ENCODE results near the gene LRRFIP2. TPM values are rescaled to one million over a fixed set of nuclear protein-coding genes. Genes with fewer than 3 reads are reported as not detected.

Gene LRRFIP2
- total and polyA plus RNA-seq, 9 donors, result 35.5 to 81.1 (median 48.3) TPM

GRCh38 chr3:37204314-37204713 lies 29.9 kb upstream of the LRRFIP2 start:
- intact Hi-C loops (cut with DNase I), result no loop called here
- H3K4me1 ChIP-seq (ENCODE audit: insufficient read depth), result no peaks in the 10 kb centered on the region
- TF ChIP-seq CTCF (IDR thresholded peaks at IDR 0.05) (no peak), POLR2A (IDR thresholded peaks at IDR 0.05) (no peak), EP300 (IDR thresholded peaks at IDR 0.05) (no peak)
- H3K36me3 ChIP-seq, result no peaks in the 10 kb centered on the region
- 93 to 96% (median 95%) methylated on average over 3 of the region's 3 CpGs for WGBS, 3 donors
- H3K4me3 ChIP-seq, result no peak overlapping the region
- no peaks in the 10 kb centered on the region for H3K27me3 ChIP-seq
- no peak for DNase-seq
- H3K27ac ChIP-seq, result no peak overlapping the region
- H3K9me3 ChIP-seq, result no peaks in the 10 kb centered on the region

GRCh38 chr3:37202035-37202434 lies 27.7 kb upstream of the LRRFIP2 start:
- no peak for TF ChIP-seq EP300 (IDR thresholded peaks at IDR 0.05)
- TF ChIP-seq POLR2A (IDR thresholded peaks at IDR 0.05), result no peak
- TF ChIP-seq CTCF (IDR thresholded peaks at IDR 0.05), result no peak
- Histone ChIP-seq H3K27me3 (no peaks in the 10 kb centered on the region), H3K36me3 (no peaks in the 10 kb centered on the region), H3K4me1 (ENCODE audit: insufficient read depth) (no peaks in the 10 kb centered on the region), H3K9me3 (no peaks in the 10 kb centered on the region), H3K27ac (no peak overlapping the region), H3K4me3 (no peak overlapping the region)
- WGBS, 3 donors, result 73 to 85% (median 75%) methylated on average over 3 of the region's 3 CpGs
- DNase-seq, result no peak
- intact Hi-C loops (cut with DNase I), result no loop called here

GRCh38 chr3:37200141-37200540 lies 25.8 kb upstream of the LRRFIP2 start:
- WGBS, 3 donors, result 78 to 84% (median 83%) methylated on average over 4 of the region's 4 CpGs
- Histone ChIP-seq H3K27ac (no peak overlapping the region), H3K27me3 (no peaks in the 10 kb centered on the region), H3K9me3 (no peaks in the 10 kb centered on the region), H3K4me3 (no peak overlapping the region), H3K4me1 (ENCODE audit: insufficient read depth) (no peaks in the 10 kb centered on the region), H3K36me3 (no peaks in the 10 kb centered on the region)
- TF ChIP-seq POLR2A (IDR thresholded peaks at IDR 0.05), result no peak
- no peak for TF ChIP-seq CTCF (IDR thresholded peaks at IDR 0.05)
- no peak for TF ChIP-seq EP300 (IDR thresholded peaks at IDR 0.05)
- DNase-seq, result no peak
- intact Hi-C loops (cut with DNase I), result no loop called here

GRCh38 chr3:37198996-37199395 lies 24.6 kb upstream of the LRRFIP2 start:
- Histone ChIP-seq H3K4me1 (ENCODE audit: insufficient read depth) (no peaks in the 10 kb centered on the region), H3K9me3 (no peaks in the 10 kb centered on the region), H3K4me3 (no peak overlapping the region), H3K27ac (no peak overlapping the region), H3K27me3 (no peaks in the 10 kb centered on the region), H3K36me3 (no peaks in the 10 kb centered on the region)
- DNase-seq, result no peak
- intact Hi-C loops (cut with DNase I), result no loop called here
- whole genome bisulfite sequencing, 3 donors, result 77 to 93% (median 86%) methylated on average over 2 of the region's 2 CpGs
- TF ChIP-seq CTCF (IDR thresholded peaks at IDR 0.05) (no peak), POLR2A (IDR thresholded peaks at IDR 0.05) (no peak), EP300 (IDR thresholded peaks at IDR 0.05) (no peak)

- intact Hi-C loops (cut with DNase I), result no loop called here
- no peak for DNase-seq
- no peak overlapping the region for H3K27ac ChIP-seq
- no peaks in the 10 kb centered on the region for H3K36me3 ChIP-seq
- no peaks in the 10 kb centered on the region for H3K9me3 ChIP-seq
- TF ChIP-seq POLR2A (IDR thresholded peaks at IDR 0.05) (no peak), CTCF (IDR thresholded peaks at IDR 0.05) (no peak), EP300 (IDR thresholded peaks at IDR 0.05) (no peak)
- no peak overlapping the region for H3K4me3 ChIP-seq
- no peaks in the 10 kb centered on the region for H3K27me3 ChIP-seq
- 73 to 85% (median 78%) methylated on average over 2 of the region's 2 CpGs for WGBS, 3 donors
- no peaks in the 10 kb centered on the region for H3K4me1 ChIP-seq (ENCODE audit: insufficient read depth)
Observed at GRCh38 chr3:37198547-37198946, 24.2 kb upstream of the LRRFIP2 start.

Data from ovary (tissue), 9 donors.